GM21390 (cell line): ENCODE measurements around the gene UPK3BL1.
"Not testable (repeated sequence)": the region's sequence is repeated elsewhere in the genome, so short reads cannot be mapped to it uniquely, and the experiment has no call there.

Experiments
- ATAC-seq: cut with Tn5 transposase; IDR thresholded peaks from one replicate; pipeline ENCODE4 v1.9.1; 2021; ENCODE audit not compliant: unreplicated experiment

UPK3BL1 gene

DNA sequence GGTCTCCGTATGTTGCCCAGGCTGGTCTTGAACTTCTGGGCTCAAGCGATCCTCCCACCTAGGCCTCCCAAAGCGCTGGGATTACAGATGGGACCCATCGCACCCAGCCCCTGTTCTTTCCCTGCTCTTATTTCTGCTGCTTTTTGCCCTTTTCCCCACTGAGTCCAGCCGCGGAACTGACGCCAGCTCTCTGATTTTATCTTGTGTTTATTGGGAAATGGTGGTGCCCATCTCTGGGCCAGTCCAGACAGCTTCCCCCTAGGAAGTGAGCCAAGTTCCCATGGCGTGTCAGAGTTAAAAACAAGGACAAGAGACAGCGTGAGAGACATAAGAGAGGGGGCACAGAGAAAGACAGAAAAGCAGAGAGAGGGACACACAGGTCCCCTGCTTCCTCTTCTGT, 12.0 kb downstream of the UPK3BL1 start:
- ATAC-seq: not testable (repeated sequence)

DNA sequence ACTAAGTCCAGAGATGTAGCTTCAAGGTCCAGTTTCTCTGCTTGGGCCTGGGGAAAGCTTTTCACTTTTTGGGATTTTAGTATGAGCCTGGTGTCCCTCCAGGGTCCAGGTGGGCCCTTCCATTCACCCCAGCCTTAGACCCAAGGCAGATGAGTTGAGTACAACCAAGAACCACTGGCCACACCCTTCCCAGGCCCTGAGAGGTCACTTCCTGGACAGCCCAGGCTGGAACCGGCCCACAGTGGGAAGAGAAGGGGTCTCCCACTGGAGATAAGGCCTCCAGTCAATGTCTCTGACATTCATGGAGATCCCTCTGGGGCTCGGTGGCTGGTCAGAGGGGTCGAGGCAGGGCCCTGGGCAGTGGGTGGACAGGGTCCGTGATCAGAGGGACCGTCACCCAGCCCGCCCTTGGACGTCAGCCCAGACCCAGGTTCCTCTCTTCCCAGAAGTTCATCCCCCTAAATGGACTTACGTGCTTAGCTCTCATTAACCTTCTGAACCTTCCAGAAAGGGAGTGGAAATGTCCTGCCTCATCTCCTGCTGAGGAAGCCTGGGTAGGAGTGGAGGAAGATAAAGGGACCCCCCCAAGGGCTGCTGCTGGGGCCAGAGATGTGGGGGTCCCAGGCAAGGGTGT, 15.2 kb downstream of the UPK3BL1 start:
- not testable (repeated sequence) for ATAC-seq

DNA sequence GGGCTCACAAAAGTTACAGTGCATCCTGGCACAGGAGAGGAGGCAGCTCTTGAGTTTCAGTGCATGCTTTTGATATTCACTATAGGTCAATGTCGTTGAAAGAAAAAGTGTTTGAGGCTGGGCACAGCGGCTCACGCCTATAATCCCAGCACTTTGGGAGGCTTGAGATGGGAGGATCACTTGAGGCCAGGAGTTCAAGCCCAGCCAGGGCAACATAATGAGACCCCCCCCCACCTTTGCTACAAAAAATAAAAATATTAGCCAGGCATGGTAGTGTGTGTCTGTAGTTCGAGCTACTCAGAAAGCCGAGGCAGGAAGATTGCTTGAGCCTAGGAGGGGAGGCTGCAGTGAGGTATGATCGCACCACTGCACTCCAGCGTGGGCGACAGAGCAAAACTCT, 24.5 kb downstream of the UPK3BL1 start:
- not testable (repeated sequence) for ATAC-seq

DNA sequence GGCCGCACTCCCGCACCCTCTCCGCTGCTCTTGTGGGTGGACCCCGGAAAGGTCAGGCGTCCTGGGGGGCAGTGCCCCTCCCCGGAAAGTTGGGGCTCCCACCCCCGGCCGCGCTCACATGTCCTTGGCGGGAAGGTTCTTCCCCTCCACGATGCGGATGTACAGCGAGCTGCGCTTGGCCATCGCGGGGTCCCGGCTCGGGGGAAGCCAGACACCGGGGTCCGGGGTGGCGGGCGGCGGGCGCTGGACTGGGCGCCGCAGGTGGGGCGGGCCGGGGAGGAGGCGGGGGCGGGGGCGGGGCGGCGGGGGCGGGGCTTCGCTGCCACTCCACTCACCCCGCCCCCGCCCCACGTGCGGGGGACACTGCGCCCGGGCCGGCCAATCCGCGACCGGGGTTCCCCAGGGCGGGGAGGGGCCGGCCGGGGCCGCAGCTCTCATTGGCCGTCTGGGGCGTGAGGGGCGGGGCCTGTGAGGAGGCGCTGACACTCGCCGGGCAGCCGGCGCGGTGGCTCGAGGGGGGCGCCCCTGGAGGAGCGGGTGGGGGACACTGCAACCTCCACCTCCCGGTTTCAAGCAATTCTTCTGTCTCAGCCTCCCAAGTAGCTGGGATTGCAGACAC, 26.0 kb downstream of the UPK3BL1 start, which contains the start of gene RASA4:
Gene RASA4, minus strand, starts transcription at position 250 of the 619 bp plus-strand sequence. Its CDS starts 67 bp downstream, at position 183.
- peak; percentile 66 for ATAC-seq

DNA sequence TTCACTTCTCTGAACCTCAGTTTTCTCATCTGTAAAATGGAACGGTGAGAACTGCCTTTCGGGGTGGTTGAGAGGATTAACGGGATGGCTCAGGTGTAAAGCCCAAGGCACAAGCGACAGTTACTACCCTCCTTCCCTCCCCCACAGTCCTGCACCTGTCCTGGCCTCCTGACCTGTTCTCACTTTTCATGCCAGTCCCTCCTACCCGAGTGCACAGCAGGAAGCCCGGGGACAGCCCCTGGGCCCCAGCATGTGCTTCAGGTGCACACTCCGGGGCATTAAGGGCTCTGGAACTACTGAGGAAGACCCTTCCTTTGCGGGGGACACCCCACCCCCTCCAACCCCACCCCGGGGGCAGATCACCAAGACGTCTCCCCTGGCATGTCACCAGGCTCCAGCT, 26.7 kb downstream of the UPK3BL1 start:
- ATAC-seq: not testable (repeated sequence)

DNA sequence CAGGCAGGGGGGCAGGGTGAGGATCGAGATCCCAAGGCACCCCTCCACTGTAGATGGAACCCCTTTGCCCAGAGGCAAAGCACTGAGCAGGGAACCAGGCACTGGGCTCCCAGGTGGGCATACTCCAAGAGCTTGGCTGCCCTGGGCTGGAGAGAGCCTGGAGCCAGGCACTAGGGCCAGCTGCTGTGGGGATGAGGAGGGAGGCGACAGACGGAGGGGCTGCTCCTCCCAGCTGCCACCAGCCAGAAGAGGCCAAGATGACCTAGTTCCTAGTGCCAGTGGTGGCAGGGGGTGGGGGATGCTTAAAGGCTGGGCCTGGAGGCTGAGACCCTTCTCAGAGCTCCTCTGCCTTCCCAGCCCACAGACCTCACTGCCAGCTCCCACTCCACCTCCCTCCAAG, 27.7 kb downstream of the UPK3BL1 start:
- ATAC-seq: not testable (repeated sequence)

DNA sequence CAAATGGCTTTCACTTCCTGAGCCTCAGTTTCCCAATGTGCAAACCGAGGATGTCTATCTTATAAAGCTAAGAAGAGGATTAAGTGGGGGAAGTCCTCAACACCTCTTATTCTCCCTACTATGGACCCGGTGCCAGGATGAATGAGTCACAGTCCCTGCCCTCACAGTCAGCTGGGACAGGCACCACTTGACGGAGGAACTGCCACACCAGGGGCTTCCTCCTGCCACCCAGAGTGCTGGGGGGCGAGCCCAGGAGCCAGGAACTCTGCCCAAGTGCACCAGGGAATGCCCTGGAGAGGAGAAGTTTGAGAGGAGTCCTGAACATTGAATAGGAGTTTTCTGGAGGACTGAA, 28.3 kb downstream of the UPK3BL1 start:
- ATAC-seq: peak; percentile 23

DNA sequence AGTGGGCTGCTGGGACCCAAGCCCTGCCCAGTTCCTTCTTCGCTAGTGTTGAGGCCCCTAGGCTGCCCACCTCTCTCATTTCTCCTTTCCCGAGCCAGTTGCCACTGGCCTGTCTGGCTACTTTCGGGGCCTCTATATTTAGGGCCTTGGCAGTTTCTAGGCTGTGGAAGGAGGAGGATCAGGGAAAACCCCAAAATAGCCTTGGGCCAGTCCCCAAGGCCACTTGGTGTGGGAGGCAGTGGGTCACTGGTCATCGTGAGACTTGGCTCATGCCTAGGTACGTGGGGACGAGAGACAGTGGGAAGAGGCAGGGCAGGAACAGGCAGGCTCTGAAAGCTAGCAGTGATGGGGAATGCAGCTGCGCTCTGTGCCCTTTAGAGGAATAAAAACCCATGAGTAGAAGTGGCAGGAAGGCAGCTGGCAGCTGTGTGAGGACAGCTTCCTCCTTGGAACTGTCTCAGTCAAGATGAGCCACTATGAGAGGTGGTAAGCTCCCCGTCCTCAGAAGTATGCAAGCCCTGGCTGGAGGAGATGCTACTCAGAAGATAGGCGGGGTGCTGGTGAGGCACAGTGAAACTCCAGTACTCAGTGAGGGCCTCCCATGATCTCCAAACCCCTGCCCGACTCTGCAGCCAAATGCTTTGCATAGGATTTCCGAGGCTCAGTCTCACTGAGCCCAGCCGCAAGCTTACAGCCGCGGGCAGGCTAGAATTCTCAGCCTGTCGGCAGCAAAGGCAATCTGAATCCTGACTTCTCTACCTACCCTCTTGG, 28.8 kb downstream of the UPK3BL1 start:
- peak; percentile 74 for ATAC-seq

DNA sequence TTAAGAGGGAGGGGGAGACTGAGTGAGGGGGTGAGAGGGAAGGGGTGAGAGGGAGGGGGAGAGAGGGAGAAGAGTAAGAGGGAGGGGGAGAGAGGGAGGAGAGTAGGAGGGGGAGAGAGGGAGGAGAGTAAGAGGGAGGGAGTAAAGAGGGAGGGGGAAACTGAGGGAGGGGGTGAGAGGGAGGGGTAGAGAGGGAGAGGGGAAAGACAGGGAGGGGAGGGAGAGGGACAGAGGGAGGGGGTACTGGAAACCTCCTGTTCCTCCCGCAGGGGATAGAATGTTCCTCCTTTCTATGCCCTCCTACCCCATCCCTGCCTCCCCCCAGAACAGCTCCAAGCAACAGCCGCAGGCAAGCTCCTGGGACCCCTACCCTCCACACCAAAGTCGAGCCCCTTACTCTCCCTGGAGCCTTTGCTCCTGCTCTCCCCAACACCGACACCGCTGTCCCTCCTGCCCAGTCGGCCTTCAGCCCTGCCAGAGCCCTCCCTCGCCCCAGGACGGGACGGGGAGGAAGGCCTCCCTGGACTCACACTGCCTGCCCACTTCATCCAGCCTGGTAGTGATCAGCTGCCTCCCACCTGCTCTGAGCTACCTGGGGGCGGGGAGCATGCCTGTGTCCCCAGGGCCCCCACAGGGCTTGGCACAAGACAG, 30.8 kb downstream of the UPK3BL1 start:
- ATAC-seq: not testable (repeated sequence)

DNA sequence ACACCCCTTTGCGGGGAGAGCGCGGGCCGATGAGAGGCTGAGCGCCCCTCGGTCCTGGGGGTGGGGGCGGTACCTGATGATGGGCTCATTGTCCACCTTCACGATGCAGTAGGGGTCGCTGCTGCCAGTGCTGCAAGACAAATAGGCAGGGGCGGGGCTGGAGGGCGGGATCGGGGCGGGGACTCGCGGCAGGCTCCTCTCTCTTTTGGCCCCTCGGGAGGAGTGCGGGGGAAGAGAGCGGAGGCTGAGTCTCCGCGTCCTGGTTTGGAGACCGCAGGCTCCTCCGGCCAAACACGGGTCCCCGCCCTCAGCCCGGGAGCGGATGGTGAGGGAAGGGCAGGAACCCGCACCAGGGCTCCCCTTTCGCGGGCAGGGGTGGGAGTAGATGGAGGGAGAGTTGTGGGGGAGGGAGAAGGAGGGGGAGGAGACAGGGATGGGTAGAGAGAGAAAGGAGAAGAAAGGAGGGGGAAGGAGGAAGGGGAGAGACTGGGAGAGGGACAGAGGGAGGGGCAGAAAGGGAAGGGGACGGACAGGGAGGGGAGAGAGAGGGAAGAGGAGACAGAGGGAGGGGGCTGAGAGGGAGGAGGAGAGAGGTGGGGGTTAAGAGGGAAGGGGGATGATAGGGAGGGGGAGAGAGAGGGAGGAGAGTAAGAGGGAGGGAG, 31.4 kb downstream of the UPK3BL1 start:
- ATAC-seq: peak; percentile 38

DNA sequence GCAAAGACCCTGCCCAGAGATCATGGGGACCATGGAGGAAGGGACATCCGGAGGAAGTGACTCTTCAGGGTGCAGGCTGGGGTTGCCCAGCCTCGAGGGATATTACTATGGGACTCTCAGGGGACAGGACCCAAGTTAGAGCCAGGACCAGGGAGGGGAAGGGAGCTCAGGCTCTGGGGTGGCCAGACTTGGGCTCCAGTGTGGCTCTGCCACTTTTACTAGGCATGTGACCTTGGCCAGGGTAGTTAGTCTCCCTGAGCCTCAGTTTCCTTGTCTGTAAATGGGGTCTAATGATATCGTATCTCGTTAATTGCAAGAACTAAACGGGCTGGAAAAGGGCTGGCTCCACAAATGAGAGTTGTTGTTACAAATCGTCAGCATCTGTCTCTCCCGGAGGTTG, 32.1 kb downstream of the UPK3BL1 start:
- ATAC-seq: not testable (repeated sequence)

DNA sequence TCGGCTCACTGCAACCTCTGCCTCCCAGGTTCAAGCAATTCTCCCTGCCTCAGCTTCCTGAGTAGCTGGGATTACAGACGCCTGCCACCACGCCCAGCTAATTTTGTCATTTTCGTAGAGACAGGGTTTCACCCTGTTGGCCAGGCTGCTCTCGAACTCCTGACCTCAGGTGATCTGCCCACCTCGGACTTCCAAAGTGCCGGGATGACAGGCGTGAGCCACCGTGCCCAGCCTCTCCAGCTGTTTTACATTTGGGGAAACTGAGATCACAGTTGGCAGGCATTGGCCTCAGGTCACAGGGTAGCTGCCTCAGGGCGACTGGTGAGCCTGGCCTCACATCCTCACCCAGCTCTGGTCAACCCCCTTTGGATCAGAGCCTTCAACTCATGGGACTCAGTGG, 32.9 kb downstream of the UPK3BL1 start:
- not testable (repeated sequence) for ATAC-seq

DNA sequence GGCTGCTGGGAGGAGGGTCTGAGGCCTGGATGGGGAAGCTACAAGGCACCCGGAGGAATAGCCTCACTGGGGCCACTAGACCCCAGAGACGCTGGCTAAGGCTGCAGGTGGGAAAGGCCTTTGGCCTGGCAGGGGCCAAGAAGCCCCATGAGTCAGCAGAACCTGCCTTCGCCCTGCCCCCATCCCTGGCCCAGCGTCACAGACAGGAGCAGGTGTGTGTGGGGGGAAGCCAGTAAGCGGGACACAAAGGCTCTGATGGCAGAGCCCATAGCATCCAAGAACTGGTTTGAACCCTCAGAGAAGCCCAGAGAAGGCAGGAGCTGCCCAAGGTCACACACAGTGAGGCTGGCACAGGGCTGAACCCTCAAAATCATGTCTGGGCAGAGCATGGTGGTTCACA, 35.7 kb downstream of the UPK3BL1 start:
- not testable (repeated sequence) for ATAC-seq

DNA sequence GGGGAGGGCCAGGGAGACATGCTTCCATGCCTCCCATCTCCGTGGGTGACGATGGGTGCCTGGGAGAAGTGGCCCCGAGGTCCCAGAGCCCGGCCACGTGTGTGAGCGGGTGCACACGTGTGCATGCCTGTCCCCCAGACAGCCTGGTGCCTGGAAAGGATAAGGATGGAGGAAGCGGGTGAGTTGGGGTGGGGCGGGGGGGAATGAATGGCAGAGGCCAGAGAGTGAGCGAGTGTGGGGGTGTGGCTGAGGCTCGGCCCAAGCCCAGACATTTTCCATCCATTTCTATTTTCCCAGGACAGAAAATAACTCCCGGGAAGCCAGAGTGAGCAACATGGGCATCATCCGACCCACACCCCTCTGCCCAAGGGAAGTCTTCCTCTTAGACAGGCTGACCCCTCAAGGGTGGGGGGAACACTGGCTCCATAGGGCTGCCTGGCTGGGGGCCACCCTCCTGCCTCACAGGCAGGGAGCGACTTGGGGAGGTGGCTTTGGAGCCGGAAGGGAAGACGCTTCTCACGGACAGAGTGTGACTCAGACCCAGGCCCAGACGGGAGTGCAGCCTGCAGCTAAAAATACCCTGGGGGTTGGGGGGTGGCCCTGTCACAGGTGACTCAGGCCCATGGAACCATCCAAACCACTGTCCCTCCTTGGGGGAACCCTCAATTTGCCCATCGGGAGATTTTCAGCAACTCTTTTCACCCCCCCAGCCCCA, 38.0 kb downstream of the UPK3BL1 start:
- ATAC-seq: not testable (repeated sequence)

DNA sequence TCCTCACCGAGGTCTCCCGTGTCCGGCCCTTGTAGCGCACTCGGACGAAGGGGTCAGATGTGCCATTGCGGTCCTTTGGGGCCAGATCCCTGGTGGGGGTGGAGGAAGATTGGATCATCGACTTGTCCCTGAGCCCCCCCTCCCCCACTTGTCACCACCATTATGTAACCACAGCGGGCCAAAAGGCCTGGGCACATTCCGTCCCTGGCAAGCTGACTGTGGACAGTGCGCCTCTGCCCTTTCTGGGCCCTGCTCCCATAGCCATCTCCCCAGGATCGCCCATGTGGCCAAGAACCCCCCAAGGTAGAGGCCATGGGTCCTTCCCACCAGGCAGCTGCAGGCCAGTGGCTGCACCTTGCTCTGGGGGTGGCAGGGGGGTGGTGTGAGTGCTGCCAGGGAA, 40.3 kb downstream of the UPK3BL1 start:
- ATAC-seq: not testable (repeated sequence)

DNA sequence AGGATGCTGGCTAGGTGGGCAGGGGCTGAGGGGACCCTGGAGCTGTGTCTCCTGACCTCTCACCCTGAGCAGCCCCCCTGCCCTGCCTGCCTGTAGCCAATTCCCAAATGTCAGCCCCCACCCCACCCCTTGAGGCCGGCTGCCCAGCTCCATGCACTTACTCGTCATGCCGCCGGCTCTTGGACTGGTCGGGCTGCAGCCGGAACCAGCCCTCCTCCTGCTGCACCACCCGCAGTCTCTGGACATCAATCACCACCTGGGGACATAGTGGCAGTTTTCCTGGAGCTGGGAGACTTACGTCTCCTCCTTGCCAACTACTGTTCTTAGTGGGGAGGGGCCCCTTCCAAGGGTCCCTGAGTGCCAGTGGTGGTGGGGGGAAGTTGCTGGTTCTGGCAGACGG, 42.9 kb downstream of the UPK3BL1 start:
- ATAC-seq: not testable (repeated sequence)

DNA sequence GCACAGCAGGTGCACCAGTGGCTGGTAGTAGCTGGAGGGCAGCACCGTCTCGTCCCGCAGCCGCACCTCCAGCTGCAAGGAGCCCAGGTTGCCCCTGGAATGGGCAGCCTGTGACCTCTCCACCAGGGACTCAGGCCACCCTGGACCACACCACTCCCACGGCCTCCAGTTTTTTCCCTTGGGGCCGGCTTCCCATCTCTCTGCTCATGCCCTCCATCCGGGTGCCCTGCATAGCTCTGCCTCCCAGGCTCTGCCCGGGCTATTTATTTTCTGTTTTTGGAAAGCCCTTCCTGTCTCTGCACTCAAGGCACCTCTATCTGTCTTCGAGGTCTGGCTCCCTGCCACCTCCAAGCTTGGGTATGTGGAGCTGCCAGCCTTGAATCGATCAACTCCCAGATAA, 46.6 kb downstream of the UPK3BL1 start:
- ATAC-seq: not testable (repeated sequence)

DNA sequence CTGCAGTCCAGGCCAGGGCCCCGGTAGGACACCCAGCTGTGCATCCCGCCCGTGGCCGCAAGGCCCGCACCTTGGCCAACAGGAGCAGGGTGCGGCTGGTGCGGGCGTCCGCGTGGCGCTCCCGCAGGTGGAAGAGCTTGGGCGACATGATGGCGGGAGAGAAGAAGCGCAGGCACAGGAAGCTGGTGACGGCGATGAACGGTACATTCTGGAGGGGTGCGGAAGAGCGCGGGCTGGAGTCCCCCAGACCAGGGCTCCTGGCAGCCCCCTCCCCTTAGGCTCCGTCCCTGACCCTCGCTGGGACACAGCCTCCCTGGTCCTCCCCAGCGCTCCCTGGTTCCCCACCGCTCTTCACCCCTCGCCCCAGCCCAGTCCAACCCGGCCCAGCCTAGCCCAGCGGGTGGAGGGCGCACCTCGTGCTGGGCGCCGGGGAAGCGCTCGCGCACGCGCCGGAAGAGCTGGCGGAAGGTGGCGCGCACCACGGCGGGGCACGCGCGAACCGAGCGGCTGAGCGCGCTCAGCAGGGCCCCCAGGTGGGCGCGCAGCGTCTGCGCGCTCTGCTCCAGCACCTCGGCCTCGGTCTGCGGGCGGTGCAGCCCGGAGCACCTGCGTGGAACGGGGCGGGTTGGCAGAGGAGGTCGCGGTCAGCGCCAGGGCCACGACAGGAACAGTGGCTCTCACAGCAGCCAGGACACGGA, 48.8 kb downstream of the UPK3BL1 start:
- ATAC-seq: peak; percentile 67

DNA sequence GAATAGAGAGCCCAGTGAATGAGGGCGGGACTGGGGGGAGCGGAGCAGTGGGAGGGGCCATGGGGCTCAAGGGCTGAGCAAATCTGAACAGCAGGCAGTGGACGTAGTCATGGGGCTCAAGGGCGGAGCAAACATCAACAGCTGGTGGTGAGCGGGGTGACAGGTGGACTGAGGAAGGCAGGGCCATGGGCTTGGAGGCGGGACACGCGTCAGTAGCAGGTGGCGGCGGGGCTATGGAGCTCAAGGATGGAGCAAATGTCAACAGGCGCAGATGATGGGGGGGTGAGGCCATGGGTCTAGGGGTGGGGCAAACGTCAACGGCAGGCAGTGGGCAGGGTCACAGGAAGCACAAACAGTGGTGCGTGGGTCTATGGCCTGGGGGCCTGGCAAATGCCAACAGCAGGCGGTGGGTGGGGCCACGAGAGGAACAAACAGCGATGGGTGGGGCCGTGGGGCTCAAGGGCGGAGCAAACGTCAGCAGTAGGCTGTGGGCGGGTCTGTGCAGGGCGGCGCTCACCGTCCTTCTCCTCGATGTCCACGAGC, 50.0 kb downstream of the UPK3BL1 start:
- ATAC-seq: peak; percentile 46
